ENCODE measurements around the gene HOMER3.
"Not testable (repeated sequence)": the region's sequence is repeated elsewhere in the genome, so short reads cannot be mapped to it uniquely, and the experiment has no call there.

HOMER3 gene

GRCh38 chr19:18964121-18964520, 23.1 kb upstream of the HOMER3 start:
- H3K4me3 ChIP-seq, result no peak overlapping the region
- H3K27me3 ChIP-seq, result peaks cover 0 to 25% of the 10 kb centered on the region in 2 donors
- H3K9me3 ChIP-seq, result no peaks in the 10 kb centered on the region
- no peaks in the 10 kb centered on the region for H3K36me3 ChIP-seq
- TF ChIP-seq CTCF (IDR thresholded peaks at IDR 0.05), result no peak
- H3K27ac ChIP-seq, result no peak overlapping the region
- intact Hi-C loops (cut with DNase I; ENCODE audit: low total_unique reads), result no loop called here
- no peak for DNase-seq
- peaks cover 0 to under 1% (median 0%) of the 10 kb centered on the region in 4 donors for H3K4me1 ChIP-seq

- Histone ChIP-seq H3K9me3 (no peaks in the 10 kb centered on the region), H3K4me1 (no peaks in the 10 kb centered on the region), H3K27ac (no peak overlapping the region), H3K27me3 (peaks cover 0 to 30% of the 10 kb centered on the region in 2 donors), H3K4me3 (no peak overlapping the region), H3K36me3 (no peaks in the 10 kb centered on the region)
- intact Hi-C loops (cut with DNase I; ENCODE audit: low total_unique reads), result no loop called here
- no peak for TF ChIP-seq CTCF (IDR thresholded peaks at IDR 0.05)
- DNase-seq, result no peak
Observed at GRCh38 chr19:18961767-18962620, 21.0 kb upstream of the HOMER3 start.

GRCh38 chr19:18960370-18960769, 19.4 kb upstream of the HOMER3 start:
- Histone ChIP-seq H3K36me3 (no peaks in the 10 kb centered on the region), H3K27me3 (peaks cover 0 to 30% of the 10 kb centered on the region in 2 donors), H3K9me3 (no peaks in the 10 kb centered on the region), H3K4me1 (no peaks in the 10 kb centered on the region), H3K4me3 (no peak overlapping the region), H3K27ac (no peak overlapping the region)
- intact Hi-C loops (cut with DNase I; ENCODE audit: low total_unique reads), result no loop called here
- TF ChIP-seq CTCF (IDR thresholded peaks at IDR 0.05), result no peak
- DNase-seq, result no peak

GRCh38 chr19:18955042-18955441, 14.0 kb upstream of the HOMER3 start:
- DNase-seq, result no peak
- peaks cover 0 to 8% of the 10 kb centered on the region in 2 donors for H3K27me3 ChIP-seq
- no peak for TF ChIP-seq CTCF (IDR thresholded peaks at IDR 0.05)
- no peak overlapping the region for H3K4me3 ChIP-seq
- no peaks in the 10 kb centered on the region for H3K36me3 ChIP-seq
- intact Hi-C loops (cut with DNase I; ENCODE audit: low total_unique reads), result no loop called here
- no peaks in the 10 kb centered on the region for H3K4me1 ChIP-seq
- no peaks in the 10 kb centered on the region for H3K9me3 ChIP-seq
- no peak overlapping the region for H3K27ac ChIP-seq

GRCh38 chr19:18954094-18954493, 13.1 kb upstream of the HOMER3 start:
- Histone ChIP-seq H3K27me3 (peaks cover 0 to 9% of the 10 kb centered on the region in 2 donors), H3K36me3 (no peaks in the 10 kb centered on the region), H3K27ac (no peak overlapping the region), H3K9me3 (no peaks in the 10 kb centered on the region), H3K4me3 (no peak overlapping the region), H3K4me1 (no peaks in the 10 kb centered on the region)
- TF ChIP-seq CTCF (IDR thresholded peaks at IDR 0.05), result no peak
- intact Hi-C loops (cut with DNase I; ENCODE audit: low total_unique reads), result no loop called here
- no peak for DNase-seq

- H3K27ac ChIP-seq; DNase-seq; intact Hi-C loops (cut with DNase I; ENCODE audit: low total_unique reads); H3K36me3 ChIP-seq; H3K4me1 ChIP-seq; H3K9me3 ChIP-seq; H3K4me3 ChIP-seq: not testable (repeated sequence)
- H3K27me3 ChIP-seq, result peaks cover 0 to 11% of the 10 kb centered on the region in 2 donors
Observed at GRCh38 chr19:18952364-18953003, 11.5 kb upstream of the HOMER3 start.

Data from tibial artery (tissue), 4 donors.